ENCODE measurements around the gene PPM1K.

PPM1K gene

GRCh38 chr4:88223516-88223915 is 60.8 kb downstream of the PPM1K start:
- DNase-seq (ENCODE audit: low read depth in 2 of 2) = no peak
- H3K4me3 ChIP-seq (replicated peaks in 1 of 2; ENCODE audit: low read depth in 2 of 2, low read length in 2 of 2) = no peak overlapping the region
- no peak for TF ChIP-seq CTCF (IDR thresholded peaks at IDR 0.05; ENCODE audit: low read depth, low read length)

GRCh38 chr4:88219099-88219498 is 65.3 kb downstream of the PPM1K start:
- peak; percentile 73 to 77 for DNase-seq (ENCODE audit: low read depth in 2 of 2)
- peak; percentile 56 for TF ChIP-seq CTCF (IDR thresholded peaks at IDR 0.05; ENCODE audit: low read depth, low read length)
- H3K4me3 ChIP-seq (replicated peaks in 1 of 2; ENCODE audit: low read depth in 2 of 2, low read length in 2 of 2) = no peak overlapping the region

GRCh38 chr4:88217169-88217568 is 67.2 kb downstream of the PPM1K start:
- no peak for TF ChIP-seq CTCF (IDR thresholded peaks at IDR 0.05; ENCODE audit: low read depth, low read length)
- no peak overlapping the region for H3K4me3 ChIP-seq (replicated peaks in 1 of 2; ENCODE audit: low read depth in 2 of 2, low read length in 2 of 2)
- no peak for DNase-seq (ENCODE audit: low read depth in 2 of 2)

GRCh38 chr4:88216395-88216794 is 68.0 kb downstream of the PPM1K start:
- TF ChIP-seq CTCF (IDR thresholded peaks at IDR 0.05; ENCODE audit: low read depth, low read length) = no peak
- DNase-seq (ENCODE audit: low read depth in 2 of 2) = no peak
- H3K4me3 ChIP-seq (replicated peaks in 1 of 2; ENCODE audit: low read depth in 2 of 2, low read length in 2 of 2) = no peak overlapping the region

GRCh38 chr4:88215351-88215750 is 69.0 kb downstream of the PPM1K start:
- TF ChIP-seq CTCF (IDR thresholded peaks at IDR 0.05; ENCODE audit: low read depth, low read length) = no peak
- no peak overlapping the region for H3K4me3 ChIP-seq (replicated peaks in 1 of 2; ENCODE audit: low read depth in 2 of 2, low read length in 2 of 2)
- no peak for DNase-seq (ENCODE audit: low read depth in 2 of 2)

- TF ChIP-seq CTCF (IDR thresholded peaks at IDR 0.05; ENCODE audit: low read depth, low read length) = no peak
- DNase-seq (ENCODE audit: low read depth in 2 of 2) = no peak
- no peak overlapping the region for H3K4me3 ChIP-seq (replicated peaks in 1 of 2; ENCODE audit: low read depth in 2 of 2, low read length in 2 of 2)
Measured at GRCh38 chr4:88212253-88212561, 72.2 kb downstream of the PPM1K start.

- DNase-seq (ENCODE audit: low read depth in 2 of 2) = peak; percentile 62 to 63
- H3K4me3 ChIP-seq (replicated peaks in 1 of 2; ENCODE audit: low read depth in 2 of 2, low read length in 2 of 2) = no peak overlapping the region
- TF ChIP-seq CTCF (IDR thresholded peaks at IDR 0.05; ENCODE audit: low read depth, low read length) = peak; percentile 43
Measured at GRCh38 chr4:88211473-88212252, 72.7 kb downstream of the PPM1K start.
